GM19328 (cell line): Measurements from ENCODE around the gene RBM20.
A peak's percentile ranks its signal among the peaks of the same experiment; 100 is the strongest.

Experiments
- ATAC-seq: cut with Tn5 transposase; IDR thresholded peaks from one replicate; pipeline ENCODE4 v1.9.1; 2021; ENCODE audit warnings: mild to moderate bottlenecking, moderate library complexity; ENCODE audit not compliant: unreplicated experiment

Gene RBM20

DNA sequence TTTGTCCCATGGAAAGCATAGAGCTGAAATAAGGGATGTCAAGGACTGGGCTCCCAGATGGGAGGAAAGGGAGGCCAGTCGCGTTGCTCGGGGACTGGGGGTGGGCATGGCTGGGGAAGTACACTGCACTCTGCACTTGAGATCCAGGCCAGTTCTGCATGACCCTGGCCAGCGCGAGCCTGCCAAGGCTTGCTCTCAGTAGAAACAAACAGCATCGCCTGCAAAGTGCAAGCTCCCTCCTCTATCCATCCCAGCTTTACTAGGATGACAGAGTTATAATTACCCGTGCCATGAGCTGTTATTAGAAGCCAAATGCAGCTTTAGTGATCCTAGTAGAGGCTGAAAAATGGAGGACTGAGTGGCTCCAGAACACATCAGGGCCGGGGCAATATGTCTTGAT is 183.7 kb downstream of the RBM20 start:
- ATAC-seq, result no peak

- ATAC-seq, result no peak
These were observed 184.4 kb downstream of the RBM20 start for GRCh38 chr10:110828525-110828924.

GRCh38 chr10:110829721-110830410 is 185.7 kb downstream of the RBM20 start:
- no peak for ATAC-seq

GRCh38 chr10:110833234-110833940 is 189.3 kb downstream of the RBM20 start:
- ATAC-seq, result no peak

- no peak for ATAC-seq
These were observed 189.9 kb downstream of the RBM20 start for GRCh38 chr10:110833941-110834628.

- no peak for ATAC-seq
These were observed 190.6 kb downstream of the RBM20 start for GRCh38 chr10:110834629-110835301.

DNA sequence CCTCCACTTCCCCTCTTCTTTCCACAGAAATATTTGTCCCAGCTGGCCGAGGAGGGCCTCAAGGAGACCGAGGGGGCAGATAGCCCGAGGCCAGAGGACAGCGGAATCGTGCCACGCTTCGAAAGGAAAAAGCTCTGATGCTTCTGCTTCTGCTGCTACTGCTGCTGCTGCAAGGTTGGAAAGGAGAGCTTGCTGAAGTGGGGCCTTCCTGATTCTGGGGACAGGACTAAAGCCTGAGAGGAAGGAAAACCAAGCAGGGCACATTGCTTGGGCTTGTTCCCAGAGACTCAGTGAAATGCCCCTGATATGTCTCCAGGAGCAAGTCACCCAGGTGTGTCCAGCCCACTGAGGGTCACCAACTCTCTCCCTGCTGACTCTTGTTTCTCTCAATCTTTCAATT is 191.7 kb downstream of the RBM20 start:
- ATAC-seq, result no peak

DNA sequence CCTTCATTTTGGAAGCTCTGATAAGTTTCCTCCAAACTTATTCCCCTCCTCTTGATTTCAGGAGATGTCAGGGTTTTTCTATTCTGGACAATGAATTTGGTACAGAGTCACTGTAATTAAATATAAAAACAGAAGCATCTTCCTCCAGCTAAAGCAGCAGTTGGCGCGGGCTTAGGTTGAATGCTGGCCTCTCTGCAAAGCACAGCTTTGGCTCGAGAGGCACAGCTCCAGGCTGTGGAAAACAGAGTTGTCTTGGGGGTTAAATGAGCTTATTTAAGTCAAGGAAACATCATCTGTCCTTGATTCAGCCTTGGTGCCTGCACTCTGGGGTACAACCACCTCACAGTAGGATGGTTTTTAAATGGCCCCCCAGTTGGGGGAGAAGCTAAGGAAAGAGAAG is 192.6 kb downstream of the RBM20 start:
- ATAC-seq, result no peak

GRCh38 chr10:110837418-110838171 is 193.5 kb downstream of the RBM20 start:
- ATAC-seq, result no peak

DNA sequence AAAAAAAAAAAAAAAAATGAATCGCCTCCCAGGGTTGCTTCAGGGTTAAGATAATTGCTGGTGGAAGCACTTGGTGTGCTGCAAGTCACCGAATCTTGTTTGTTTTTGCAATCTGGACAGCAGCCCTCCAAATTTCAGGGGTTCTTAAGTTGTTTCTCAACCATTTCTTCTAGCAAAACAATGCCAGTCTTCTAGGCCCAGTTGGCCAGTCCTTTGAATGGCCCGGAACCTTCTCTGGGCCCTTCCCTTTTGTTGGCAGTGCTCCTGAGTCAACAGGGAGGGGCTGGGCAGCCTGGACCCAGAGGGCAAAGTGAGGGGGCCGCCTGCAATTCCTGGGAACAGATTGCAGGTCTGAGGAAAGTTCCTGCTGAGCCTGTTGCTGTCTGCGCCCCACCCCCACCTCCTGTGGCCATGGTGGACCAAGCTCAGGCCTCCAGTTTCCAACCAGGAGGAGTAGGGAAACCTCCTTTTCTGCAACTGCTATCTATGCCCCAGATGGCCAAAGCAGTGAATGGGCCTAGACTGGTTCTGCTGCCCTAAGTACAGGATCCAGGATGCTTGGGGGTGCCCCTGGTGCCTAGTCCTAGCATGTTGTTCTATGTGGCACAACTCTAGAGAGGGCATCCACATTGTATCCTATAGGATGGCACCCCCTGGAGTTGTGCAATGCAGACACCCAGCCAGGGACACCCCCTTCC is 196.2 kb downstream of the RBM20 start:
- ATAC-seq, result no peak

GRCh38 chr10:110840923-110841428 is 196.8 kb downstream of the RBM20 start:
- ATAC-seq, result no peak

DNA sequence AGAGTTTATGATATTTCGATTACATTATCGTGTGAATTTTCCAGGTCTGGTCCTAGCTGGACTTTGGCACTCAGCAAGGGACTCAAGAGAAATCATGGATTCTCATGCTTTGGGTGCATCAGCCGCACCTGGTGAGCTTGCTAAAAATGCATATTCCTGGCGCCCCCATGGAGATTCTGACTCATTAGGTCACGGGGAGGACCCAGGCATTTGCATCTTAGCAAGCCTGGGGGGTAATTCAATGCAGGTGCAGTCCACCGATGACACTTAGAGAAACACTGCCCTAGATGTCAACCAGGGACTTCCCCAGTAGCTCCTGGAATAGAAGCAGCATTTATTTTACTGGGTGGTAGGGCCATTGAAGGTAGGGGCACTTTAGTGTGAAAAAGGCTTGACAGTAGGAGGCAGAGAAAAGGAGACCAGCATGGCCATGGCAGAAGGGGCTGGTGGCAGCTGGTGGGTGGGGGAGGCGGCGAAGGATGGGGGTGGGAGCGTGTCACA is 197.7 kb downstream of the RBM20 start:
- ATAC-seq, result peak; percentile 64

GRCh38 chr10:110842326-110842904 is 198.3 kb downstream of the RBM20 start:
- ATAC-seq, result no peak

GRCh38 chr10:110843031-110843430 is 198.9 kb downstream of the RBM20 start:
- ATAC-seq, result peak; percentile 63

DNA sequence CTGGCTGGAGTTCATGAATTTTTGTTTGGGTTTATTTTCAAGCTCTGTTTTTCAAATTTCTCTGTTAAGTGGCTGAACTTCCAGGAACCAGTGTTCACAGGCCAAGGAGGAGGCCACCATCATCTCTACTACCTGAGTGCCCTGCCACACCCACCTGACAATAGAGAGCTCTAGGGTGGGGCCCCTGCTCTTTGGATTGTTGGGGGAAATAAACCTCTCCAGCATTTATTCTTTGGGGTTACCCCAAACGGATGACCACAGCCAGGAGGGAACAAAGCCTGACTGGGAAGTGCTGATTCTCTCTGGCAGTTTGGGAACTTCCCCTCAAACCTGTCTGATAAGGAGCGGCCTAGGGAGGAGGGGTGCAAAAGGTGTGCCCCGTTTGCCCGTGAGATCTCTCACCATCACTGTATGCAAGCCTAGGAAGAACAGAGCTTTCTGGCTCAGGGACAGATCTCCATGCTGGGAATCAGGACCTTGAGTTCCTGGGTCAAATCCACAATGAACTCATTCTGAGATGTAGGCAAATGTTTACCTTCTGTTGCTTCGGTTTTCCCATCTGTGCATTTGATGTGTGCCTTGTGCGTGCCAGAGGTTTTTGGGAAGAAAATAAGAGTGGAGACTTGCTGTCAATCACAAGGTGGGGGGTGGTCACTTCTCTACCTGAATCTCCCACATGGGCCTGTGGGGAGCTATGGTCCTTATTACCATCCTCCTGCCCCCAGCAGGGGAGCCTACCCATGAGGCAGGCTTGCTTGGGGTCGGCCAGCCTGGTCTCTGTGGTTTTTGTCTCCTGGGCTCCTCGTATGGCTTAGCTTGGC is 199.9 kb downstream of the RBM20 start:
- no peak for ATAC-seq

GRCh38 chr10:110844617-110844881 is 200.4 kb downstream of the RBM20 start:
- no peak for ATAC-seq

- no peak for ATAC-seq
These were observed 201.1 kb downstream of the RBM20 start for GRCh38 chr10:110845192-110845755.
